ENCODE results near the gene AFF1.

The AFF1 gene

GRCh38 chr4:86921608-86922252 is 13.1 kb upstream of the AFF1 start:
- Histone ChIP-seq H3K4me1 (ENCODE audit: control insufficient read depth, insufficient read depth, low read length, poor library complexity, severe bottlenecking) (peaks cover 7% of the 10 kb centered on the region), H3K36me3 (ENCODE audit: control insufficient read depth, insufficient read depth, low read length) (no peaks in the 10 kb centered on the region), H3K9me3 (ENCODE audit: control insufficient read depth, low read length) (no peaks in the 10 kb centered on the region), H3K4me3 (ENCODE audit: extremely low read depth, insufficient read depth, low read length, poor library complexity, severe bottlenecking) (no peak overlapping the region), H3K27ac (ENCODE audit: low read depth, low read length, severe bottlenecking) (no peak overlapping the region)
- WGBS, 2 experiments (ENCODE audit: insufficient coverage in 2 of 2), result 71 to 89% methylated on average over 1 of the region's 1 CpG

GRCh38 chr4:86924811-86925210 is 10.0 kb upstream of the AFF1 start:
- no peaks in the 10 kb centered on the region for H3K9me3 ChIP-seq (ENCODE audit: control insufficient read depth, low read length)
- no peaks in the 10 kb centered on the region for H3K36me3 ChIP-seq (ENCODE audit: control insufficient read depth, insufficient read depth, low read length)
- no peak overlapping the region for H3K4me3 ChIP-seq (ENCODE audit: extremely low read depth, insufficient read depth, low read length, poor library complexity, severe bottlenecking)
- H3K27ac ChIP-seq (ENCODE audit: low read depth, low read length, severe bottlenecking), result peak overlapping the region; percentile 70
- 44 to 100% methylated on average over 1 to 2 of the region's 2 CpGs for WGBS, 2 experiments (ENCODE audit: insufficient coverage in 2 of 2)
- H3K4me1 ChIP-seq (ENCODE audit: control insufficient read depth, insufficient read depth, low read length, poor library complexity, severe bottlenecking), result peaks cover 5% of the 10 kb centered on the region

GRCh38 chr4:86926435-86927086 is 8.2 kb upstream of the AFF1 start:
- H3K4me3 ChIP-seq (ENCODE audit: extremely low read depth, insufficient read depth, low read length, poor library complexity, severe bottlenecking), result no peak overlapping the region
- H3K36me3 ChIP-seq (ENCODE audit: control insufficient read depth, insufficient read depth, low read length), result no peaks in the 10 kb centered on the region
- H3K9me3 ChIP-seq (ENCODE audit: control insufficient read depth, low read length), result no peaks in the 10 kb centered on the region
- WGBS, 2 experiments (ENCODE audit: insufficient coverage in 2 of 2), result 93 to 94% methylated on average over 2 to 4 of the region's 6 CpGs
- H3K27ac ChIP-seq (ENCODE audit: low read depth, low read length, severe bottlenecking), result no peak overlapping the region
- H3K4me1 ChIP-seq (ENCODE audit: control insufficient read depth, insufficient read depth, low read length, poor library complexity, severe bottlenecking), result peaks cover 5% of the 10 kb centered on the region

DNA sequence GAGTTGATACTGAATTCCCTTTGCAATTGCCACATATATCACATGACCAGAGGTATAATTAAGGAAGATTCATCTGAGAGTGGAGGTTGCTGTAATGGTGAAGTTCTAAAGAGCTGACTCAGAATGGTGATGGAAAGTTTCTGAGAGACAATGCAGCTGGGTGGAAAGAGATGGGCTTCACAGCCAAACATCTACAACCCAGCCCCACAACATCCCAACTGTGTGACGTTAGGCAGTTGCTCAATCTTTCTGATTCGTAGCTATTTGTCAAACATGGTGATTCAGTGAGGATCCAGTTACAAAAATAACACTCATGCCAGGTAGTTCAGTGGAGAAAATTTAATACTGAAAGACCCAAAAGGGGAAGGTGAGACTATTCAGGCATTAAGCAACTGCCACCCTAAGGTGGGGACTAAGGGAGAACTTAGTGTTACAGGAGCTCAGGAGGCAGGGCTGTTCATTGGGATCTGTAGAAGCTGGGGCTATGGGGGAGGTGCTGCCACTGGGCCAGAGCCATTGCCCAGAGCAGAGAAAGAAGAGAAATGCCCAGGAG is 6.9 kb upstream of the AFF1 start:
- no peaks in the 10 kb centered on the region for H3K36me3 ChIP-seq (ENCODE audit: control insufficient read depth, insufficient read depth, low read length)
- H3K4me1 ChIP-seq (ENCODE audit: control insufficient read depth, insufficient read depth, low read length, poor library complexity, severe bottlenecking), result peaks cover 5% of the 10 kb centered on the region
- 100% methylated on average over 1 to 2 of the region's 2 CpGs for WGBS, 2 experiments (ENCODE audit: insufficient coverage in 2 of 2)
- no peak overlapping the region for H3K27ac ChIP-seq (ENCODE audit: low read depth, low read length, severe bottlenecking)
- H3K4me3 ChIP-seq (ENCODE audit: extremely low read depth, insufficient read depth, low read length, poor library complexity, severe bottlenecking), result no peak overlapping the region
- no peaks in the 10 kb centered on the region for H3K9me3 ChIP-seq (ENCODE audit: control insufficient read depth, low read length)

DNA sequence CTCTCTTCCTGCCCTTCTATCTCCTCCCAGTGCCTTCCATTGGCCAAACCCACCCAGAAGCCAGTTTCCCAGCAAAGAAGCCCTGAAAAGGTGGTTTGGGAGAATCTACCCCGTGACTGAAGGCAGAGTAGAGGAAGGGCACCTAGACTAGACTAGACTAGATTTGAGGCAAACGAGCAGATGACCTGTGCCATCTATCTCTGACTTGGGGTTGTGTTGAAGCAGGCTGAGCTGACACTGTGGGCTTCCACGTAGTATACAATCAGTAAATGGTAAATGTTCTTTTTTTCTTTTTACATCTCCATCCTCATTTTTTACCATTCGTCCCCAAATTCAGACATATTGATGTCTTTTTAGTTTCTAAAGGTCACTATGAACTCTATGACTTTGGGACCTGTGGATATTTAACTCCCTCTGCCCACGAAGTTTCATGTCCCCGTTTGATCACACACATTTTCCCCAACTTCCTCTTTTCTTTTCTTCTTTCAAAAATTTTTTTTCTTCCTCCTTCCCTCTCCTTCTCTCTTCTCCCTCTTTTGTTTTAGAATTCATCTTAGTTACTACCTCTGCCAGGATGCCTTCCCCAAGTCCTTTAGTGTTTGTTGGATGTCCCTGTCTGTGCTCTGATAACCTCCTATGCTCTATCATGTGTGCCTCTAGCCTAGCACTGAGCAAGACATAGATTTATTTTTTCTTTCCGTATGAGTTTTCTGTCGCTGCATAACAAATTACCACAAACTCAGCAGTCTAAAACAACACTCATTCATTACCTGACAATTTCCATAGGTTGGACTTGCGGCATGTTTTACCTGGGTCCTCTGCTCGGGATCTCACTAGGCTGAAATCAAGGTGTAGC is 6.2 kb upstream of the AFF1 start:
- H3K27ac ChIP-seq (ENCODE audit: low read depth, low read length, severe bottlenecking), result no peak overlapping the region

GRCh38 chr4:86934147-86934770 is 552 bp upstream of the AFF1 start:
- no peaks in the 10 kb centered on the region for H3K9me3 ChIP-seq (ENCODE audit: control insufficient read depth, low read length)
- 28 to 29% methylated on average over 8 to 10 of the region's 15 CpGs for WGBS, 2 experiments (ENCODE audit: insufficient coverage in 2 of 2)
- peak overlapping the region; percentile 77 for H3K4me3 ChIP-seq (ENCODE audit: extremely low read depth, insufficient read depth, low read length, poor library complexity, severe bottlenecking)
- H3K36me3 ChIP-seq (ENCODE audit: control insufficient read depth, insufficient read depth, low read length), result no peaks in the 10 kb centered on the region
- H3K4me1 ChIP-seq (ENCODE audit: control insufficient read depth, insufficient read depth, low read length, poor library complexity, severe bottlenecking), result peaks cover 20% of the 10 kb centered on the region
- peak overlapping the region; percentile 55 for H3K27ac ChIP-seq (ENCODE audit: low read depth, low read length, severe bottlenecking)

More for the DNA sequence above, 6.2 kb upstream of the AFF1 start:
- no peak overlapping the region for H3K4me3 ChIP-seq (ENCODE audit: extremely low read depth, insufficient read depth, low read length, poor library complexity, severe bottlenecking)
- no peaks in the 10 kb centered on the region for H3K36me3 ChIP-seq (ENCODE audit: control insufficient read depth, insufficient read depth, low read length)
- no peaks in the 10 kb centered on the region for H3K9me3 ChIP-seq (ENCODE audit: control insufficient read depth, low read length)
- 90 to 100% methylated on average over 4 to 5 of the region's 10 CpGs for WGBS, 2 experiments (ENCODE audit: insufficient coverage in 2 of 2)
- H3K4me1 ChIP-seq (ENCODE audit: control insufficient read depth, insufficient read depth, low read length, poor library complexity, severe bottlenecking), result peaks cover 5% of the 10 kb centered on the region

GRCh38 chr4:86935566-86935852 is 698 bp downstream of the AFF1 start:
- peak overlapping the region; percentile 77 for H3K4me3 ChIP-seq (ENCODE audit: extremely low read depth, insufficient read depth, low read length, poor library complexity, severe bottlenecking)
- 0 to 3% methylated on average over 5 to 11 of the region's 16 CpGs for WGBS, 2 experiments (ENCODE audit: insufficient coverage in 2 of 2)
- H3K27ac ChIP-seq (ENCODE audit: low read depth, low read length, severe bottlenecking), result peak overlapping the region; percentile 83
- H3K36me3 ChIP-seq (ENCODE audit: control insufficient read depth, insufficient read depth, low read length), result no peaks in the 10 kb centered on the region
- H3K4me1 ChIP-seq (ENCODE audit: control insufficient read depth, insufficient read depth, low read length, poor library complexity, severe bottlenecking), result peaks cover 29% of the 10 kb centered on the region
- no peaks in the 10 kb centered on the region for H3K9me3 ChIP-seq (ENCODE audit: control insufficient read depth, low read length)

DNA sequence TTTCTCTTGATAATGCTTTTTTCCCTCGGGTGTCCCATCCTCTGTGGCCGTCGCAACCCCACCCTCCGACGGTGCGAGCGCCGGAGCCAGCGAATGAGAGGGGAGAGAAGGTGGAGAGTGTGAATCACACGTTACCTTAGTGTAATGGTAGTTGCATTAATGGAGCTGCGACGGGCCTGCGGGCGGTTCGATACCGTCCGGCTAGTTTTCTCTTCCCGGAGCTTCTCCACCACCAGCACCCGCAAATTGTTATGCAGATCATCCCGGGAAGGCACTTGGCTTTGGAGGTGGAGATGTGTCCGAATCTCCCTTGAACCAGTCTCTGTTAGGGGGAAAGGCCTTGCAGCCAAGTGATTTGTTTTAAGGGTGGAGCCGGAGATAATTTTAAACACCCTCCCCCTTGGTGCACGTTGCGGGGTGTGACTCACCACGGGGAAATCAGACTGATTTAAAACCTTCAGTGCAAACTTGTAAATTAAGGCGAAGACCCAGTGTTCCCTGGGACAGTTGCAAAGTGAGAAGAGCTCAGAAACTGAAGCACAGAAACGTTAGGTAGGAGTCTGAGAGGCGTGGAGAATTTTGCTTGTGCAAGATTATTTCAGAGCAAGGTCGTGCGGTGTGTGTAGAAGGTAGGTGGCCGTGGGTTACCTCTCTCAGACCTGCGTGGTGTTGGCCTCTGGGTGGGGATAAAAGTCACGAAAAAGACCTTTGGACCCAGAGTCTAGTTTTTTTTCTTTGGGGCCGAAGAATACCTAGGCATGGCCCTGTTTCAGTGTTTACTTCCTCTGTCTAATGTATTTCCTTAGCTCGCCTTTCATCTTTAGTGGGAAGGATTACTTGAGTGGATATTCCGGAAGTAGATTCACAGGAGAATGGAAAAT is 1.3 kb downstream of the AFF1 start:
- WGBS, 2 experiments (ENCODE audit: insufficient coverage in 2 of 2), result 2 to 4% methylated on average over 9 to 11 of the region's 36 CpGs
- Histone ChIP-seq H3K4me1 (ENCODE audit: control insufficient read depth, insufficient read depth, low read length, poor library complexity, severe bottlenecking) (peaks cover 29% of the 10 kb centered on the region), H3K4me3 (ENCODE audit: extremely low read depth, insufficient read depth, low read length, poor library complexity, severe bottlenecking) (peak overlapping the region; percentile 77), H3K36me3 (ENCODE audit: control insufficient read depth, insufficient read depth, low read length) (no peaks in the 10 kb centered on the region), H3K9me3 (ENCODE audit: control insufficient read depth, low read length) (no peaks in the 10 kb centered on the region), H3K27ac (ENCODE audit: low read depth, low read length, severe bottlenecking) (peak overlapping the region; percentile 83)

- Histone ChIP-seq H3K4me1 (ENCODE audit: control insufficient read depth, insufficient read depth, low read length, poor library complexity, severe bottlenecking) (peaks cover 29% of the 10 kb centered on the region), H3K4me3 (ENCODE audit: extremely low read depth, insufficient read depth, low read length, poor library complexity, severe bottlenecking) (no peak overlapping the region), H3K9me3 (ENCODE audit: control insufficient read depth, low read length) (no peaks in the 10 kb centered on the region), H3K36me3 (ENCODE audit: control insufficient read depth, insufficient read depth, low read length) (no peaks in the 10 kb centered on the region), H3K27ac (ENCODE audit: low read depth, low read length, severe bottlenecking) (no peak overlapping the region)
- WGBS, 2 experiments (ENCODE audit: insufficient coverage in 2 of 2), result no CpG with 5 or more reads among the region's 4 CpGs
Measured at GRCh38 chr4:86938771-86939520, 4.1 kb downstream of the AFF1 start.

Data from mesodermal cell (in vitro differentiated cells).